Fibroblast of lung (primary cell): ENCODE measurements around the gene CHST3. TPM values are rescaled to one million over a fixed set of nuclear protein-coding genes. Genes with fewer than 3 reads are reported as not detected.
A peak's percentile ranks its signal among the peaks of the same experiment; 100 is the strongest.

Experiments
- DNase-seq, 2 donors: peaks; one replicate each; pipeline versions ENCODE4 v3.0.0 to v3.0.0-alpha.2; 2010; ENCODE audit warnings: low read depth in 2 of 2
- H2AFZ ChIP-seq: 2 replicates; pipeline ENCODE4 v1.5.1; 2012; ENCODE audit warnings: low read length, control low read depth, inconsistent platforms
- H3K27ac ChIP-seq: 2 replicates; pipeline ENCODE4 v1.5.1; 2011; ENCODE audit warnings: low read length, control low read depth; ENCODE audit not compliant: insufficient read depth
- H3K27me3 ChIP-seq: 2 replicates; pipeline ENCODE4 v1.5.1; 2011; ENCODE audit warnings: mild to moderate bottlenecking, low read length; ENCODE audit not compliant: control insufficient read depth, insufficient read depth
- H3K36me3 ChIP-seq: 2 replicates; pipeline ENCODE4 v1.5.1; 2011; ENCODE audit warnings: low read length; ENCODE audit not compliant: control insufficient read depth, insufficient read depth
- H3K4me1 ChIP-seq: 2 replicates; pipeline ENCODE4 v1.5.1; 2011; ENCODE audit warnings: low read length; ENCODE audit not compliant: control insufficient read depth, insufficient read depth; ENCODE audit errors: extremely low read depth
- H3K4me2 ChIP-seq: 2 replicates; pipeline ENCODE4 v1.5.1; 2011; ENCODE audit warnings: low read length, control low read depth; ENCODE audit not compliant: insufficient read depth; ENCODE audit errors: extremely low read depth
- H3K4me3 ChIP-seq, 4 experiments: fragments of 200-600 bp in 1 of 4; sonication (generic) in 1 of 4; replicated peaks in 1 of 4; 2 replicates each; pipeline ENCODE4 v1.5.1; 2011 to 2016; ENCODE audit warnings: low read length in 4 of 4, low read depth in 3 of 4, mild to moderate bottlenecking in 3 of 4, control low read depth in 2 of 4, inconsistent platforms in 1 of 4, mixed read lengths in 1 of 4; ENCODE audit not compliant: insufficient read depth in 1 of 4; ENCODE audit errors: control extremely low read depth in 1 of 4
- H3K79me2 ChIP-seq: 2 replicates; pipeline ENCODE4 v1.5.1; 2012; ENCODE audit warnings: mild to moderate bottlenecking, low read length, inconsistent platforms; ENCODE audit not compliant: control insufficient read depth, insufficient read depth
- H3K9ac ChIP-seq: 2 replicates; pipeline ENCODE4 v1.5.1; 2011; ENCODE audit warnings: mild to moderate bottlenecking, low read length, control low read depth; ENCODE audit not compliant: insufficient read depth
- H3K9me3 ChIP-seq: 2 replicates; pipeline ENCODE4 v1.5.1; 2012; ENCODE audit warnings: low read depth, low read length; ENCODE audit not compliant: control insufficient read depth, insufficient read depth
- H4K20me1 ChIP-seq: 2 replicates; pipeline ENCODE4 v1.5.1; 2011; ENCODE audit warnings: low read length; ENCODE audit not compliant: control insufficient read depth, insufficient read depth; ENCODE audit errors: extremely low read depth
- CTCF ChIP-seq, 2 donors: IDR thresholded peaks in 1 of 2; conservative IDR thresholded peaks in 1 of 2; 1 replicate in 1 of 2; 2 replicates in 1 of 2; pipeline ENCODE4 v1.5.1; 2011 to 2012; ENCODE audit warnings: low read length in 2 of 2, control low read depth in 1 of 2, inconsistent platforms in 1 of 2, low read depth in 1 of 2, mild to moderate bottlenecking in 1 of 2
- EZH2 ChIP-seq: IDR thresholded peaks from 2 replicates; pipeline ENCODE4 v1.5.1; 2012; ENCODE audit warnings: low read length, control low read depth, mild to moderate bottlenecking; ENCODE audit errors: missing control alignments
- polyA plus RNA-seq, 2 donors: library from polyadenylated mRNA; depleted of rRNA in 1 of 2; stranded (reverse) in 1 of 2; unstranded in 1 of 2; fragments of >200 nt; gene quantifications; 2 replicates each; pipeline ENCODE4 v1.2.1, GENCODE V29; 2011 to 2012; ENCODE audit warnings: missing spikeins in 1 of 2
- total RNA-seq: library from RNA; depleted of rRNA; stranded (reverse); fragments of >200 nt; gene quantifications from 2 replicates; pipeline ENCODE4 v1.2.1, GENCODE V29; 2014

Gene CHST3
- total and polyA plus RNA-seq, 2 donors (not counting 1 experiment from before 2014, with no cell fraction given) = 9.1 to 29.9 TPM

DNA sequence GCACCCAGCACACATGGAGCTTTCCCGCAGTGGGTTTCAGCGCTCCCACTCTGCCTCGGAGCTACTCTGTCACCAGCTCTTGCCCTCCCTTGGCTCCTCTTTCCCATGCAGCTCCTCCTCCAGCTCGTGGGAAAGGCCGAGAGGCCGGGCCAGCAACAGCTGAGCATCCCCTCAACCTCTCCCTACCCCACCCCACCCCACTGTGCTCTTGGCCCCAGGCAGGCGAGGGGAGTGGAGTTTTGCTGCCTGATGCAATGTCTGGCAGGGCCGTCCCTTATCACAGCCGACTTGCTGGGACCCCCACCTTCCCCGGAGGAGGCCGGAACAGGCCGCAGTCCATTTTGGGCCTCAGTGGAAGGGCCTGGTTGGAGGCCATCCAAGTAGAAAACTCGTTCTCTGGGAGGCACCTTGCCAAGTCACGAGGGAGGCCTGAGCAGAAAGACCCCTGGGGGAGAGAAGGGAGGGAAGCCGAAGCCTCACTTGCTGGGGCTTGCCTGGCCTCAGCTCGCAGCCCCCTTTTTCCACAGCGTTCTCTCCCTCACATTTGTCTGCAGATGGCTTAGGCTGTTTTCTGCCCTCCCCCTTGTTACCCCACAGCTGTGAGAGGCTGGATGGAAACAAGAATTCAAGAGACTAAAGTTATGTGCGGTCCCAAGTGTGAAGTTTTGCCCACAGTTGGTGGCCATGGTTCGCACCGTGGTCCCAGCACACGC, 35.3 kb downstream of the CHST3 start:
- peaks cover 24% of the 10 kb centered on the region for H3K4me1 ChIP-seq
- no peaks in the 10 kb centered on the region for H3K9me3 ChIP-seq
- no peak overlapping the region for H2AFZ ChIP-seq
- no peaks in the 10 kb centered on the region for H4K20me1 ChIP-seq
- H3K9ac ChIP-seq = peak overlapping the region; percentile 55
- no peaks in the 10 kb centered on the region for H3K36me3 ChIP-seq
- peak overlapping the region; percentile 56 for H3K4me2 ChIP-seq
- peak overlapping the region; percentile 79 for H3K27ac ChIP-seq
- no peak for TF ChIP-seq EZH2
- TF ChIP-seq CTCF (conservative IDR thresholded peaks at IDR 0.05 in 1 of 2, IDR thresholded peaks at IDR 0.05 in 1 of 2; ENCODE audit: low read depth in 1 of 2, low read length in 2 of 2) = no peak
- peak overlapping the region in 1 of 4 experiments; percentile 19 for H3K4me3 ChIP-seq
- H3K27me3 ChIP-seq = no peaks in the 10 kb centered on the region
- peaks cover 6% of the 10 kb centered on the region for H3K79me2 ChIP-seq
- peak; percentile 76 to 95 for DNase-seq

GRCh38 chr10:72000073-72001032, 36.2 kb downstream of the CHST3 start:
- Histone ChIP-seq H3K9me3 (no peaks in the 10 kb centered on the region), H3K36me3 (no peaks in the 10 kb centered on the region), H3K4me1 (peaks cover 24% of the 10 kb centered on the region), H4K20me1 (no peaks in the 10 kb centered on the region), H3K4me2 (no peak overlapping the region), H3K27me3 (no peaks in the 10 kb centered on the region), H3K9ac (no peak overlapping the region), H2AFZ (no peak overlapping the region), H3K27ac (no peak overlapping the region), H3K4me3 (no peak overlapping the region), H3K79me2 (peaks cover 6% of the 10 kb centered on the region)
- TF ChIP-seq EZH2 (no peak), CTCF (conservative IDR thresholded peaks at IDR 0.05 in 1 of 2, IDR thresholded peaks at IDR 0.05 in 1 of 2; ENCODE audit: low read depth in 1 of 2, low read length in 2 of 2) (no peak)
- no peak for DNase-seq

GRCh38 chr10:72001033-72001395, 36.8 kb downstream of the CHST3 start:
- Histone ChIP-seq H3K27me3 (no peaks in the 10 kb centered on the region), H3K27ac (no peak overlapping the region), H4K20me1 (no peaks in the 10 kb centered on the region), H3K9ac (no peak overlapping the region), H3K9me3 (no peaks in the 10 kb centered on the region), H3K4me3 (no peak overlapping the region), H3K79me2 (peaks cover 6% of the 10 kb centered on the region), H3K36me3 (no peaks in the 10 kb centered on the region), H2AFZ (no peak overlapping the region), H3K4me1 (peaks cover 22% of the 10 kb centered on the region), H3K4me2 (no peak overlapping the region)
- DNase-seq = no peak
- TF ChIP-seq EZH2 (no peak), CTCF (conservative IDR thresholded peaks at IDR 0.05 in 1 of 2, IDR thresholded peaks at IDR 0.05 in 1 of 2; ENCODE audit: low read depth in 1 of 2, low read length in 2 of 2) (no peak)
